ENCODE measurements around the gene USH1G.

The USH1G gene

GRCh38 chr17:74938194-74938950 lies 15.3 kb upstream of the USH1G start:
- in situ Hi-C loops (cut with HindIII; ENCODE audit: low sequenced_read_pairs): no loop called here
- H3K4me3 ChIP-seq (ENCODE audit: low read depth, low read length): no peak overlapping the region
- TF ChIP-seq CTCF (IDR thresholded peaks at IDR 0.05; ENCODE audit: low read depth, low read length): no peak
- no peak for DNase-seq (ENCODE audit: low read depth, low spot score)

- no peak for TF ChIP-seq CTCF (IDR thresholded peaks at IDR 0.05; ENCODE audit: low read depth, low read length)
- no peak for DNase-seq (ENCODE audit: low read depth, low spot score)
- in situ Hi-C loops (cut with HindIII; ENCODE audit: low sequenced_read_pairs): no loop called here
- no peak overlapping the region for H3K4me3 ChIP-seq (ENCODE audit: low read depth, low read length)
Measured at GRCh38 chr17:74937064-74938051, 14.3 kb upstream of the USH1G start.

- no peak for TF ChIP-seq CTCF (IDR thresholded peaks at IDR 0.05; ENCODE audit: low read depth, low read length)
- in situ Hi-C loops (cut with HindIII; ENCODE audit: low sequenced_read_pairs): no loop called here
Measured at GRCh38 chr17:74936470-74936799, 13.4 kb upstream of the USH1G start.

DNA sequence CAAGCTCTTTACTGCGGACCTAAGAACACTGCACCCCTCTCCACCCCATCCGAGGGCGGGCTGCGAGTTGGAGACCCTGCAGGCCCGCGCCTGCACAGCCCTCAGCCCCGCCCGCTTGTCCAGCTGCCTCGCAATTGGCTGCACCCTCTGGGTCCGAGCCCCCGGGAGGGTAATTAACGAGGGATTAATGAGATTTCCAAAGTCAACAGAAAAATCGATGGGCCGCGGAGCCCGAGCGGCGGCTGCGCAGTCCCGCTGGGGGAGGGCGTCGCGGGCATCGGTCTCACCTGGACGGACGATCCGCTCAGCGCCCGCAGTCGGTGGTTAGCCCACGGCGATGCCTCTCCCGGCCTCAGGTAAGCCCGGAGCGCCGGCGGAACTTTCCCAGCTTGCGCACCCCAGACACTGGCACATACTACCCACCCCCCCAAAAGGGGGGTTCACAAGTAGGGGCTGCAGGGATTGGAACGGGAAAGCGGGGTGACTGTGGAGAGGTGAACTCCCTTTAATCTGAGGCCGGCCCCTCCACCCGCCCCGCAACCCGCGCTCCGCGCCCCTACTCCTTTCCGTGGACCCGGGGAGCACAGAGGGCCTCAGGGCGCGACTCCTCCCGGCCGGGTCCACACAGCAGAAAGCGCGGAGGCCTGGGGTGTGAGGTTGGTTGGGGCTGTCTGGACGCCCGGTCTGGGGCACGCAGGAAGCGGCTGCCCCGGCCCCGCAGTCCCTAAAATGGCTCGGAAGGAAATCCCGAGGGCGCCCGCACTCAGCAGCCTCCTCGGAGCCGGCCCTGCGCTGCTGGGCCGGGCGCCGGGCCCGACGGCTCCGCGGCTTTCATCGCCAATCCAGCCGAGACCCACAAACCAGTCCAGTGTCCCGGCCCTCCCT lies 12.8 kb upstream of the USH1G start, which contains the start of gene OTOP3:
Gene OTOP3 (plus strand): TSS at position 314 of the 885 bp plus-strand sequence. CDS start 24 bp downstream, at position 338.
- in situ Hi-C loops (cut with HindIII; ENCODE audit: low sequenced_read_pairs): no loop called here
- TF ChIP-seq CTCF (IDR thresholded peaks at IDR 0.05; ENCODE audit: low read depth, low read length): no peak
- no peak for DNase-seq (ENCODE audit: low read depth, low spot score)
- no peak within 1 kb of the TSS for H3K4me3 ChIP-seq (ENCODE audit: low read depth, low read length)

More at GRCh38 chr17:74936470-74936799, 13.4 kb upstream of the USH1G start:
- no peak for DNase-seq (ENCODE audit: low read depth, low spot score)
- H3K4me3 ChIP-seq (ENCODE audit: low read depth, low read length): no peak overlapping the region

DNA sequence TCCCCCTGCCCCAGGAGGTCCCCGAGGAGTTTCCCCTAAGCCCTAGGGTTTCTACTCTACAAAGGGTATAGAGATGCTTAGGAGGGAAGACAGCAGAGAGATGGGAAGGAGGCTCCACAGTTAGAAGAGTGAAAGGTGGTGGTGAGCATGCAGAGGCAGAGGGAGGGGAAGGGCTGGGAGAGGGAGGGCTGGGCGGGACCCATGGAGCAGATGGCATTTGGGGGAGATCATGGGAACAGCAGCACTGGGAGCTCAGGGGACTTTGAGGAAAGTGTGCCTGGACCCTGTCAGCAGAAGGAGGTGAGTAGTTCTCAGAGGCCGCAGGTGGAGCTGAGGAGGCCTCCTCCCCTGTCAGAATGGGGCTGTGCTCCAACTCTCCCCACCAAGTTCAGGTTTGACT lies 12.0 kb upstream of the USH1G start:
- TF ChIP-seq CTCF (IDR thresholded peaks at IDR 0.05; ENCODE audit: low read depth, low read length): no peak
- in situ Hi-C loops (cut with HindIII; ENCODE audit: low sequenced_read_pairs): no loop called here
- H3K4me3 ChIP-seq (ENCODE audit: low read depth, low read length): no peak overlapping the region
- no peak for DNase-seq (ENCODE audit: low read depth, low spot score)

GRCh38 chr17:74930535-74931036 lies 7.5 kb upstream of the USH1G start:
- in situ Hi-C loops (cut with HindIII; ENCODE audit: low sequenced_read_pairs): no loop called here
- no peak for TF ChIP-seq CTCF (IDR thresholded peaks at IDR 0.05; ENCODE audit: low read depth, low read length)
- H3K4me3 ChIP-seq (ENCODE audit: low read depth, low read length): no peak overlapping the region
- no peak for DNase-seq (ENCODE audit: low read depth, low spot score)
